ENCODE measurements around the gene CTNNA2.

- TF ChIP-seq KDM4B (IDR thresholded peaks at IDR 0.05; ENCODE audit: borderline replicate concordance in 2 of 2, low read depth in 1 of 2) (no peak), RHOXF2B (CRISPR knock-in tag; conservative IDR thresholded peaks at IDR 0.05) (no peak), POLR2AphosphoS5 (IDR thresholded peaks at IDR 0.05; ENCODE audit: control insufficient read depth, insufficient read depth, low read depth, low read length) (no peak), CEBPG (CRISPR knock-in tag; IDR thresholded peaks at IDR 0.05) (no peak), CEBPG (tag; conservative IDR thresholded peaks at IDR 0.05 in 1 of 2, IDR thresholded peaks at IDR 0.05 in 1 of 2) (no peak), ZBTB5 (IDR thresholded peaks at IDR 0.05) (no peak), NCOA2 (IDR thresholded peaks at IDR 0.05; ENCODE audit: partially characterized antibody in 2 of 2) (no peak), CBFB (CRISPR knock-in tag; IDR thresholded peaks at IDR 0.05) (no peak), ETV6 (IDR thresholded peaks at IDR 0.05; ENCODE audit: borderline replicate concordance in 1 of 2, low read depth in 2 of 2, low read length in 1 of 2) (no peak), ETV6 (CRISPR knock-in tag; IDR thresholded peaks at IDR 0.05; ENCODE audit: borderline replicate concordance) (no peak), FOXO4 (CRISPR knock-in tag; IDR thresholded peaks at IDR 0.05) (no peak), CTCF (IDR thresholded peaks at IDR 0.05 in 2 of 3, conservative IDR thresholded peaks at IDR 0.05 in 1 of 3; ENCODE audit: insufficient read depth in 2 of 3, low read depth in 1 of 3, low read length in 3 of 3) (no peak), HNRNPK (IDR thresholded peaks at IDR 0.05; ENCODE audit: low read depth, low read length, poor library complexity, severe bottlenecking) (no peak), MTA3 (IDR thresholded peaks at IDR 0.05; ENCODE audit: borderline replicate concordance) (no peak)
These were observed 403.4 kb downstream of the CTNNA2 start for GRCh38 chr2:79916285-79916684.

All from K562 (cell line).